Stimulated activated memory B cell treated with anti-CD40 and anti-IgM and Interleukin-4, amounts not matched to agents 10 μg/mL and 1 μg/mL and 100 μg/mL, for 72 hours (primary cell): Measurements from ENCODE around the gene NONO.
"Not testable (repeated sequence)": the region's sequence is repeated elsewhere in the genome, so short reads cannot be mapped to it uniquely, and the experiment has no call there.

ENCODE experiments used
- ATAC-seq: fragments of 150-1000 bp; cut with Tn5 transposase; 2 replicates; pipeline ENCODE4 v1.10.0; 2021
- H3K27ac Mint-ChIP-seq: one replicate; pipeline ENCODE4 v1.8.0; 2022; ENCODE audit warnings: mild to moderate bottlenecking, mixed read lengths
- H3K27me3 Mint-ChIP-seq: one replicate; pipeline ENCODE4 v1.8.0; 2022; ENCODE audit warnings: mixed read lengths
- H3K36me3 Mint-ChIP-seq: one replicate; pipeline ENCODE4 v1.8.0; 2022; ENCODE audit warnings: mixed read lengths
- H3K4me1 Mint-ChIP-seq: one replicate; pipeline ENCODE4 v1.8.0; 2022; ENCODE audit warnings: mixed read lengths
- H3K4me3 Mint-ChIP-seq: one replicate; pipeline ENCODE4 v1.8.0; 2022; ENCODE audit warnings: mild to moderate bottlenecking, moderate library complexity, mixed read lengths
- H3K9me3 Mint-ChIP-seq: one replicate; pipeline ENCODE4 v1.8.0; 2022; ENCODE audit warnings: mixed read lengths

The NONO gene

DNA sequence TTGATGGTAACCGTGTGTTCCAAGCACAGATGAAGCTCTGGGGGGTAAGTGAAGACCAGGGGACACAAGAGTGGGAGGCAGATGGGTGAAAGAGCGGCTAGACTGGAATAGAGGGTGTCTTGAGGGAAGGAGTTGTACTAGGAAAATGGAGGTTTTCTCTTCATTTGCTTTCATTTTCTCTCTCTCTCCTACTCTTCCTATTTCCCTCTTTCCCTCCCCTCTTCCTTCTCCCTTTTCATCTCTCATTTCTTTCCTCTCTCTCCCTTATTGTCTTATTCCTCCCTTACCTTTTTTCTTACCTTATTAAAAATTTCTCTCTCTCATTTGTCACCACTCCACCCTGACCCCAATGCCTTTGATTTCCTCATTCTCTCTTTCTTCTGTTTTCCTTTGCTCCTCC lies 21.1 kb downstream of the NONO start:
- H3K9me3 Mint-ChIP-seq = no peaks in the 10 kb centered on the region
- no peak overlapping the region for H3K4me3 Mint-ChIP-seq
- H3K27ac Mint-ChIP-seq = no peak overlapping the region
- ATAC-seq = no peak
- peaks cover 26% of the 10 kb centered on the region for H3K36me3 Mint-ChIP-seq
- peaks cover 7% of the 10 kb centered on the region for H3K4me1 Mint-ChIP-seq
- H3K27me3 Mint-ChIP-seq = no peaks in the 10 kb centered on the region

DNA sequence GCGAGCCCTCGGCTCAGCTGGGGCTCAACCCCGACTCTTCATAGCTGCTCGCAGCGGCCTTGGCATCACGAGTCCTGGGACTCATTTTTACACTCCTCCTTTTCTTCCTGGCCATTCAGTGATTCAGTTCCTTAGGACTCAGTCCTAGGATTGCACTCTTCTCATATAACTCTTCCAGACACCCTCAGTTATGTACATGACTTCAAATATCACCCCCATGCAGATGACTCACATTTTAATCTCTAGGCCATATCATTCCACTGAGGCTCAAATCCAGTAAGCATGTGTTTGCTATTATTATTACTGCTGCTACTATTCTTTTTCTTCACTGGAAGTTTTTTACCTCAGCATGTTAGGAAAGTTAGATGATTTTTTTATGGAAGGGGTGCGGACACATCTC lies 32.5 kb downstream of the NONO start:
- H3K36me3 Mint-ChIP-seq = peaks cover 17% of the 10 kb centered on the region
- H3K27ac Mint-ChIP-seq = no peak overlapping the region
- H3K4me3 Mint-ChIP-seq = no peak overlapping the region
- peaks cover 7% of the 10 kb centered on the region for H3K4me1 Mint-ChIP-seq
- no peaks in the 10 kb centered on the region for H3K27me3 Mint-ChIP-seq
- no peaks in the 10 kb centered on the region for H3K9me3 Mint-ChIP-seq
- no peak for ATAC-seq

DNA sequence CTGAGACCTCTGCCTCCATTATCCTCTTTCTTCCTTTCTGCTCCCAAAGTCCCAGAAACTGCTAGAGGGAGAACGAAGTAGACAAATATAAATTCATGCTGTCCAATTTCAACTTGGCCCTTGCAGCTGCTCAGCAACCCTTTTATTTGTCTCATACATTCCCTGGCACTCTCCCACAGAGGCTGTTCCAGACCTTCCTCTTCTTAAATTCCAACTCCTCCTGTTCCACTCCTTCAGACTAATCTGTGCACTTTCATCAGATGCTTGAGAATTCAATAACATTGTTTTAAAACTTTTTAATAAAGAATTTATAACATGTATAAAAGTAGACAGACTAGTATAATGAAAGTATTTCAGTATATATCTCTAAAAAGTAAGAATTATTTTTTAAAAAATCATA lies 33.5 kb downstream of the NONO start:
- H3K4me3 Mint-ChIP-seq, H3K4me1 Mint-ChIP-seq, H3K27ac Mint-ChIP-seq, ATAC-seq, H3K27me3 Mint-ChIP-seq, H3K9me3 Mint-ChIP-seq: not testable (repeated sequence)
- peaks cover 13% of the 10 kb centered on the region for H3K36me3 Mint-ChIP-seq

DNA sequence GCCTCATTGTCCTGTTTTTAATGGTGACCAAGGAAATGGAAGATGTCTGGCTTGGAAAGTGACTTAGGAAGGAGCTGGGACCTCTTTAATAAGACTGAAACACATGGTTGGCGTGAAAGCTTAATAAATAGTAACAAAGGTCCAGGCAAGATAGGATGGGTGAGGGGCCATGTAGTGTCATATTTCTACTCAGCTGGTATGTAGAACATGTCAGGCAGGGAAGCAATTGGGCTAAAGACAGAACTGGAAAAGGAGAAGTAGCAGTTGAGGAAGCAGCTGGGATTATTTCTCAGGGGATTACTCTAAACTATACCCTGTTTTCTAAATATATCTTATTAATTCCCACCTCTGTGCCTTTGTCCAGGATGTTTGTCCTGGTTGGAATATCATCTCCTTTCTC lies 36.7 kb downstream of the NONO start:
- no peaks in the 10 kb centered on the region for H3K9me3 Mint-ChIP-seq
- no peak overlapping the region for H3K27ac Mint-ChIP-seq
- peaks cover 3% of the 10 kb centered on the region for H3K4me1 Mint-ChIP-seq
- no peaks in the 10 kb centered on the region for H3K27me3 Mint-ChIP-seq
- H3K36me3 Mint-ChIP-seq = peaks cover 9% of the 10 kb centered on the region
- ATAC-seq = no peak
- H3K4me3 Mint-ChIP-seq = no peak overlapping the region

DNA sequence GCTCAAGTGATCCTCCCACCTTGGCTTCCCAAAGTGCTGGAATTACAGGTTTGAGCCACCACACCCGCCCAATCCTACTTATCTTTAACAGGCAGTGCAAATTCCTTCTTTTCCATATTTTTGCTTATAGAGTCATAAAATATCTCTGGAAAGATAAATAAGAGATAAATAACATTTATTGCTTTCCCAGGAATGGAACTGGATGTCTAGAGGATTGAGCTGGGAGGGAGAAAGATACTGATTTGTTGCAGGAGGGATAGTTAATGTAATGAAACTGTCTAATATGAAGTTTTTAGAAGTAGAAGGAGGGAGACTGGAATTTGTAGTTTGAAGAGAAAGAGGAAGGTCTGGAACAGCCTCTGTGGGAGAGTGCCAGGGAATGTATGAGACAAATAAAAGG lies 38.3 kb downstream of the NONO start:
- no peak for ATAC-seq
- Mint-ChIP-seq H3K27ac (no peak overlapping the region), H3K27me3 (no peaks in the 10 kb centered on the region), H3K4me1 (no peaks in the 10 kb centered on the region), H3K9me3 (no peaks in the 10 kb centered on the region), H3K36me3 (peaks cover 9% of the 10 kb centered on the region), H3K4me3 (no peak overlapping the region)

DNA sequence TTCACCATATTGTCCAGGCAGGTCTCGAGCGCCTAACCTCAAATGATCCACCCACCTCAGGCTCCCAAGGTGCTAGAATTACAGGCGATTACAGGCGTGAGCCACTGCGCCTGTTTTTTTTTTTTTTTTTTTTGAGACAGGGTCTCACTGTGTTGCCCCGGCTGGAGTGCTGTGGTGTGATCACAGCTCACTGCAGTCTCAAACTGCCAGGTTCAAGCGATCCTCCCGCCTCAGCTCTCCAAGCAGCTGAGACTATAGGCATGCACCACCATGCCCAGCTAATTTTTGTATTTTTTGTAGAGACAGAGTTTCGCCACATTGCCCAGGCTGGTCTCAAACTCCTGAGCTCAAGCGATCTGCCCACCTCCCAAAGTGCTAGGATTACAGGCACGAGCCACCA lies 41.0 kb downstream of the NONO start:
- H3K4me3 Mint-ChIP-seq = not testable (repeated sequence)

DNA sequence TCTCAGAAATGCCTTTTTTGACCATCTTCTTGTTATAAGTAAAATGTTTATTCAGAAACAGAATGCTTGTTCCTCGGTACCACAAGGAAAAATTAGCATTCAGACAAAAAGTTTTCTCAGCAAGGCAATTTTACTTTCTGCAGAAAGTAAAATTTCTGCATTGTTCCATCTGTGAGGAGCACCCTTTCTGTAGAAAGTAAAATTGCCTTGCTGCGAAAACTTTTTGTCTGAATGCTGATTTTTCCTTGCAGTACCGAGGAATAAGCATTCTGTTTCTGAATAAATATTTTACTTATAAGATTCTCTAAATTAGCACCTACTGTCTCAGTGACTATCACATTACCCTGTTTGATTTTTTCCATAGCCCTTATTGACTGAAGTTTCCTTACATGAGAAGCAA lies 43.0 kb downstream of the NONO start:
- Mint-ChIP-seq H3K36me3 (peaks cover 17% of the 10 kb centered on the region), H3K27me3 (no peaks in the 10 kb centered on the region), H3K9me3 (peaks cover 3% of the 10 kb centered on the region), H3K4me1 (no peaks in the 10 kb centered on the region), H3K27ac (no peak overlapping the region), H3K4me3 (no peak overlapping the region)
- no peak for ATAC-seq

More for the DNA sequence above, 41.0 kb downstream of the NONO start:
- not testable (repeated sequence) for H3K9me3 Mint-ChIP-seq, H3K27ac Mint-ChIP-seq, ATAC-seq, H3K4me1 Mint-ChIP-seq, H3K27me3 Mint-ChIP-seq
- peaks cover 17% of the 10 kb centered on the region for H3K36me3 Mint-ChIP-seq

DNA sequence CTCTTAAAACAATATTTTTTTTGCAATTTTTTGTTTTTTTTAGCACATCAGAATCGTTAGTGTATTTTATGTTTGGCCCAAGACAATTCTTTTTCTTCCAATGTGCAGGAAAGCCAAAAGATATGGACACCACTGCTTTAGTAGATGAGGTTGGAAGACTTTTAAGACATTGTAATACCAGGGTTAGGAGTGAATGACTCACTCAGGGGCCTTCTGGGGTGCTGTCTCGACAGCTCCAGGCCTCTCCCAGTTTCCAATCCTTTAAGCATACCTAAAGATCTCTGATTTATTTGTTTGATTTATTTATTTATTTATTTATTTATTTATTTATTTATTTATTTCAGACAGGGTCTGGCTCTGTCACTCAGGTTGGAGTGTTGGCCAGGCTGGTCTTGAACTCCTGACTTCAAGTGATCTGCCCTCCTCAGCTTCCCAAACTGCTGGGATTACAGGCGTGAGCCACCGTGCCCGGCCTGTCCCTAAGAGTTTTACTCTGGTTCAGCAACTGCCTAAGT lies 65.8 kb downstream of the NONO start:
- H3K4me3 Mint-ChIP-seq, H3K9me3 Mint-ChIP-seq, H3K27ac Mint-ChIP-seq, ATAC-seq, H3K27me3 Mint-ChIP-seq, H3K36me3 Mint-ChIP-seq, H3K4me1 Mint-ChIP-seq: not testable (repeated sequence)

DNA sequence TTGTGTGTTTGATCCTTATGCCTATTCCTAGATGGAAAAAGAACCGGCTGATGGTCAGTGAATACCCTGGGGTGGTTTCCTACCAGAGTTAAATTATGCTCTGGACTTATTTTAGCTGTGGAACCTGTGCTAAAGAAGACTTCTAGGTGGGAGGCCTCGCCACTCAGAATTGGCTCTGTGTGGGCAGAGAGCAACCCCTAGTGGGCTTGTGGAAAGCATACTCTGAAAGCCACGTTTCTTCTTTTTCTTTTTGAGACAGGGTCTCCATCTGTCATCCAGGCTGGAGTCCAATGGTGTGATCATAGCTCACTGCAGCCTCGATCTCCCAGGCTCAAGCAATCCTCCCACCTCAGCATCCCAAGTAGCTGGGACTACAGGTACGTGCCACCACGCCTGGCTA lies 66.4 kb downstream of the NONO start:
- H3K27ac Mint-ChIP-seq, H3K27me3 Mint-ChIP-seq, ATAC-seq, H3K9me3 Mint-ChIP-seq, H3K4me1 Mint-ChIP-seq, H3K36me3 Mint-ChIP-seq, H3K4me3 Mint-ChIP-seq: not testable (repeated sequence)
